Measurements from ENCODE around the gene GPATCH8. TPM values are rescaled to one million over a fixed set of nuclear protein-coding genes. Genes with fewer than 3 reads are reported as not detected.

GPATCH8 gene
- total RNA-seq, 5 donors from 2014 or later (not counting 1 experiment from before 2014, with no cell fraction given), result 68.1 to 86.0 (median 69.0) TPM

DNA sequence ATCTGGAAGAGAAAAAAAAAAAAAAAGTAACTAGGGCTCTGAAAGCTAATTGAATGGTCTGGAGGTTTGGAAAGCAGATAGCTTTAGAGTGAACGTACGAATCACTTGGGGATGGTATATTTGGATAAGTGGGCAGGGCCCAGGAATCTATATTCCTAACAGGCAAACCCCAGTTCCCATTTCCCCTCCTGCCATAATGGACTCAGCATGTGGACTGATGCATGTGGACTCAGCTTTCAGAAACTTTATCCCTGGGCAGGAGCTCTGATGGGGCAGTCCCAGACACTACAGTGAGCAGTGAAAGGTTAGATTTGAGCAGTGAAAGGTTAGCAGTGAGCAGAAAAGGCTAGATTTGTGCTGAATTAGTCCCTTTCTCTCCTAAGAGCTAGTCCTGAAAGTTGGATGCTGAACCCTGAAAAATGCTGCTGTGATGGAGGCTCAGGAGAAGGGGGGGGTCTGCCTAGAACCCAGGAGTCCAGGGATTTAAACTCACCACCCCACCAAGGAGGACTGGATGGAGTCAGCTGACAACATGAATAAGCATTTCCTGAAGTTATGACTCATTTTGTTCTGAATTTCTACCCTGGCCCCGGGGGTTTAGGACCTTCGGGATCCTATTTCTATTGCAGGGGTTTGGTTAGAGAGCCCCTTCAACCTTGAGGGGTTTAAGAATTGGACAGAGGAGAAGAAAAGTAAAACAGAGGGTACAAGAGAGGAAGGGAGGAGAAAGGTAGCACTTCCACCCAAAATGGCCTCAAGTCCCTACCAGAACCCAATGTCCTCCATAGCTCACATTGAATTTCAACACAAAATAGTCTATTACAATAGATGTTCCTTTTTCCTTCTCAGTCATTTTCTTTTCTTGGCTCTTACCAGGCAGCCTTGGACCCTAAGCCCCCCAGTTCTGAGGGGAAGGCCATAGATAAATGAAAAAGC lies 43.7 kb upstream of the GPATCH8 start:
- Histone ChIP-seq H3K27me3 (replicated peaks in 1 of 2; ENCODE audit: control insufficient read depth in 2 of 2, extremely low read depth in 1 of 2, insufficient read depth in 2 of 2, low read length in 1 of 2) (peaks cover 0 to 52% of the 10 kb centered on the region in 2 experiments), H3K4me3 (ENCODE audit: control insufficient read depth in 1 of 2, extremely low read depth in 1 of 2, low read length in 1 of 2) (no peak overlapping the region), H3K27ac (ENCODE audit: low read length) (no peak overlapping the region), H3K9me3 (no peaks in the 10 kb centered on the region), H3K4me1 (ENCODE audit: control insufficient read depth in 1 of 2, extremely low read depth in 1 of 2, insufficient read depth in 2 of 2, low read length in 2 of 2) (no peaks in the 10 kb centered on the region), H3K36me3 (ENCODE audit: control insufficient read depth in 2 of 2, extremely low read depth in 1 of 2, insufficient read depth in 1 of 2, low read length in 1 of 2) (no peaks in the 10 kb centered on the region)
- H3K36me3 Mint-ChIP-seq, result no peaks in the 10 kb centered on the region
- H3K27me3 Mint-ChIP-seq, result peaks cover 41 to 51% of the 10 kb centered on the region in 2 donors
- H3K27ac Mint-ChIP-seq, result no peak overlapping the region
- no peaks in the 10 kb centered on the region for H3K9me3 Mint-ChIP-seq
- DNase-seq (no peak), ATAC-seq (replicated peaks in 1 of 4) (no peak)
- CTCF ChIA-PET, result no interaction called here
- no peak overlapping the region for H3K4me3 Mint-ChIP-seq
- no peaks in the 10 kb centered on the region for H3K4me1 Mint-ChIP-seq
- 17% methylated on average over 2 of the region's 4 CpGs for WGBS (ENCODE audit: insufficient coverage)
- POLR2A ChIA-PET, result interaction anchor here (0.6 kb wide), 2 partner anchors 100 to 384 kb away, joined by 3 to 5 read pairs; no protein-coding TSS in a partner anchor

DNA sequence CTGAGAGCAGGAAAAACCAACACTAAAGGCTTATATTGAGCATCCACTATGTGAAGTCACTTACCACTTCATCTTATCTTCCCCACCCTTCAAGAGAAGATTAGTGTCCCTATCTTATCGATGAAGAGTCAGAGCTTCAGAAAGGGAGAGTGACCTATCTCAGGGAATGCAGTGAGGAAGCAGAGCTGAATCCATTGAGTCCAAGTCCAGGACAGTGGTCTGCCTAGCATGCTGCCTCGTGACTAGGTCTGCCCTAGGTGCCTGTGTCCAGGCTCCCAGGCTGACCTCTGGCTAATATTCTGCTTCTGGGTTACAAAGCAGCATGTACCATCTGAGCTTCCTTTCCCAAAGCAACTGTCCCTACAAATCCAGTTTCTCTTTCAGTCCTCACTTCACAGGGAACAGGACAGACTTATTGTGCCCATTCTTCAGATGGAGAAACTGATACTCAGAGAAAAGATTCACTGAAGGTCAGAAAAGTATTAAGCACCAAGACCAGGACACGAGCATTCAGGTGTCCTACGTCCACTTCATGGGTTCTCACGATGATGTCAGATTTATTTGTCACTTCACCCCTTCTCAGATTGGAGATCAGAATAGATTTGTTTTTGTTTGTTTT lies 40.8 kb upstream of the GPATCH8 start:
- H3K4me1 Mint-ChIP-seq, result no peaks in the 10 kb centered on the region
- no peaks in the 10 kb centered on the region for H3K4me1 ChIP-seq (ENCODE audit: control insufficient read depth in 1 of 2, extremely low read depth in 1 of 2, insufficient read depth in 2 of 2, low read length in 2 of 2)
- no peak overlapping the region for H3K4me3 ChIP-seq (ENCODE audit: control insufficient read depth in 1 of 2, extremely low read depth in 1 of 2, low read length in 1 of 2)
- 72% methylated on average over 4 of the region's 5 CpGs for WGBS (ENCODE audit: insufficient coverage)
- no peak overlapping the region for H3K27ac Mint-ChIP-seq
- ChIA-PET POLR2A (interaction anchor here in 1 of 2 donors (0.5 kb wide), 1 partner anchor 13 kb away, joined by 4 read pairs; no protein-coding TSS in a partner anchor), CTCF (no interaction called here)
- no peaks in the 10 kb centered on the region for H3K36me3 Mint-ChIP-seq
- H3K4me3 Mint-ChIP-seq, result no peak overlapping the region
- DNase-seq (no peak), ATAC-seq (replicated peaks in 1 of 4) (no peak)
- peaks cover 0 to 67% of the 10 kb centered on the region in 2 experiments for H3K27me3 ChIP-seq (replicated peaks in 1 of 2; ENCODE audit: control insufficient read depth in 2 of 2, extremely low read depth in 1 of 2, insufficient read depth in 2 of 2, low read length in 1 of 2)
- H3K9me3 Mint-ChIP-seq, result no peaks in the 10 kb centered on the region
- H3K27ac ChIP-seq (ENCODE audit: low read length), result no peak overlapping the region
- no peaks in the 10 kb centered on the region for H3K36me3 ChIP-seq (ENCODE audit: control insufficient read depth in 2 of 2, extremely low read depth in 1 of 2, insufficient read depth in 1 of 2, low read length in 1 of 2)
- peaks cover 39 to 52% of the 10 kb centered on the region in 2 donors for H3K27me3 Mint-ChIP-seq
- H3K9me3 ChIP-seq, result no peaks in the 10 kb centered on the region

DNA sequence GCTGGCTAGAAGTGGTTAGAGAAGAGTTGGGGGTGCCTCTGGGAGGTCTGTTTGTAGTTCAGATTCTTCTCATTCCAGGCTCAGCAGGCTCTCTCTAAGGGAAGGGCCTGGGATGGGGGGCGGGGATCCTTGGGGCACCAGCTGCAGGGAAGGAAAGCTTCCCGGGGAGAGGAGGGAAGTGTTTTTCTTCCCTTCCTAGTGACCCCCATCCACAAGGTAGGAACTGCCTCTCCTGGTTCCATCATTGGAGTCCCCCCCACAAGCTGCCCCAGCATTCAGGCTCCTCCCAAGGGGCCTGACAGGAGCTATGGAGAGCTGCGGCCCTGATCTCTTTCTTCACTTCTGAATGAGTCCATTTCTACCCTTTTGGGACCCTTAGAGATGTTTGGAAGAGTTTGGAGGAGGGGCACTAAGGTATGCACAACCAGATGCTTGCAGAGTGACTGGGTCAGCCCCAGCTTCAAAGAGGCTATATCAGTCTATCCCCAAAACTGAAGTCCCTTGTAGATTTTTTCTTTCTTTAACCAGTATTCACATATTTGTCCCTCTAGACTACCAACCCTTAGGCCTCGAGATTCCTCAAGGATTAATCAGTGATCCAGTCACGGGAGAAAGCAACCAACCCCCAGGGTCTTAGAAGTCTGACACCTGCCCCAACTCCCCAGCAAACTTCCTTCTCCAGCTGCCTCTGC lies 40.2 kb upstream of the GPATCH8 start:
- Histone ChIP-seq H3K9me3 (no peaks in the 10 kb centered on the region), H3K27me3 (replicated peaks in 1 of 2; ENCODE audit: control insufficient read depth in 2 of 2, extremely low read depth in 1 of 2, insufficient read depth in 2 of 2, low read length in 1 of 2) (peaks cover 0 to 66% of the 10 kb centered on the region in 2 experiments), H3K27ac (ENCODE audit: low read length) (no peak overlapping the region), H3K4me3 (ENCODE audit: control insufficient read depth in 1 of 2, extremely low read depth in 1 of 2, low read length in 1 of 2) (no peak overlapping the region), H3K4me1 (ENCODE audit: control insufficient read depth in 1 of 2, extremely low read depth in 1 of 2, insufficient read depth in 2 of 2, low read length in 2 of 2) (no peaks in the 10 kb centered on the region), H3K36me3 (ENCODE audit: control insufficient read depth in 2 of 2, extremely low read depth in 1 of 2, insufficient read depth in 1 of 2, low read length in 1 of 2) (no peaks in the 10 kb centered on the region)
- Mint-ChIP-seq H3K27ac (no peak overlapping the region), H3K36me3 (no peaks in the 10 kb centered on the region), H3K4me3 (no peak overlapping the region), H3K9me3 (no peaks in the 10 kb centered on the region), H3K4me1 (no peaks in the 10 kb centered on the region), H3K27me3 (peaks cover 36 to 52% of the 10 kb centered on the region in 2 donors)
- ChIA-PET CTCF (no interaction called here), POLR2A (no interaction called here)
- ATAC-seq (replicated peaks in 1 of 4), result no peak
- DNase-seq, result no peak
- WGBS (ENCODE audit: insufficient coverage), result 63% methylated on average over 2 of the region's 5 CpGs

DNA sequence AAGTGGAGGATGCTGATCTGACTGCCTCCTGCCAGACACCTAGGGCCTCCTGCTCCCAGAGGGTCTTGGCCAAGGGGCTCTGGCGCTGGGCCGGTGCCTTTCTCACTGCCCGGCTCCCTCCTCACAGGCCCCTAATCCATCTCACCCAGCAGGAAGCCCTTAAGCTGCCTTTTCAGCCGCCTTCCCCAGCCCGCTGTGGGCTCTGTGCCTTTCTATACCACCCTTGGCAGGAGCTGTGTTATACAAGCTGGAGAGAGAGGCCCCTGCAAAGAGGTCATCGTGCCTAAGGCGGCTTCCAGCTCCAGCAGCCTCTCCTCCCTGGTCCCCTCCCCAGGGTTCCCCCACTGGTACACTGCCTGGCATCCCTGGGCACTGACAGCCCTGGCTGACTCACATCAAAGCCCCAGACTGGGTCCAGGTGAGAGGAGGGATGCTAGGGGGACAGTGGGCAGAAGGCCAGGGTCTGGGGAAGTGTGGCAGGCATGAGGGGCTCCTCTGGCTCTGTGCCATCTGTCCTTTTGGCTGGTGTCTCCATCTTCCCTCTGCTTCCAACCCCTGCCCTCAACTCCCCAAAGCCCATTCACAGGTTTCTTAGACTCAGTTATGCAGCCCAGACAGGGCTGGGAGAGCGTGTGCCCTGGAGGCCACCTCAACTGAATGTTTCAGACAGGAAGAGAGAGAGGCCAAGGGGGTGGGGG lies 38.8 kb upstream of the GPATCH8 start:
- H3K9me3 ChIP-seq, result no peaks in the 10 kb centered on the region
- no peak for DNase-seq
- no peak for ATAC-seq (replicated peaks in 1 of 4)
- H3K4me1 ChIP-seq (ENCODE audit: control insufficient read depth in 1 of 2, extremely low read depth in 1 of 2, insufficient read depth in 2 of 2, low read length in 2 of 2), result no peaks in the 10 kb centered on the region
- peaks cover 0 to 58% of the 10 kb centered on the region in 2 experiments for H3K27me3 ChIP-seq (replicated peaks in 1 of 2; ENCODE audit: control insufficient read depth in 2 of 2, extremely low read depth in 1 of 2, insufficient read depth in 2 of 2, low read length in 1 of 2)
- CTCF ChIA-PET, result no interaction called here
- H3K4me3 Mint-ChIP-seq, result no peak overlapping the region
- H3K27me3 Mint-ChIP-seq, result peaks cover 36 to 48% of the 10 kb centered on the region in 2 donors
- POLR2A ChIA-PET, result interaction anchor here in 1 of 2 donors (0.7 kb wide), 1 partner anchor 1319 kb away, joined by 3 read pairs; no protein-coding TSS in a partner anchor
- H3K4me1 Mint-ChIP-seq, result no peaks in the 10 kb centered on the region
- H3K36me3 Mint-ChIP-seq, result no peaks in the 10 kb centered on the region
- no peak overlapping the region for H3K27ac ChIP-seq (ENCODE audit: low read length)
- WGBS (ENCODE audit: insufficient coverage), result 95% methylated on average over 4 of the region's 8 CpGs
- no peak overlapping the region for H3K27ac Mint-ChIP-seq
- H3K36me3 ChIP-seq (ENCODE audit: control insufficient read depth in 2 of 2, extremely low read depth in 1 of 2, insufficient read depth in 1 of 2, low read length in 1 of 2), result no peaks in the 10 kb centered on the region
- H3K9me3 Mint-ChIP-seq, result no peaks in the 10 kb centered on the region
- H3K4me3 ChIP-seq (ENCODE audit: control insufficient read depth in 1 of 2, extremely low read depth in 1 of 2, low read length in 1 of 2), result no peak overlapping the region

DNA sequence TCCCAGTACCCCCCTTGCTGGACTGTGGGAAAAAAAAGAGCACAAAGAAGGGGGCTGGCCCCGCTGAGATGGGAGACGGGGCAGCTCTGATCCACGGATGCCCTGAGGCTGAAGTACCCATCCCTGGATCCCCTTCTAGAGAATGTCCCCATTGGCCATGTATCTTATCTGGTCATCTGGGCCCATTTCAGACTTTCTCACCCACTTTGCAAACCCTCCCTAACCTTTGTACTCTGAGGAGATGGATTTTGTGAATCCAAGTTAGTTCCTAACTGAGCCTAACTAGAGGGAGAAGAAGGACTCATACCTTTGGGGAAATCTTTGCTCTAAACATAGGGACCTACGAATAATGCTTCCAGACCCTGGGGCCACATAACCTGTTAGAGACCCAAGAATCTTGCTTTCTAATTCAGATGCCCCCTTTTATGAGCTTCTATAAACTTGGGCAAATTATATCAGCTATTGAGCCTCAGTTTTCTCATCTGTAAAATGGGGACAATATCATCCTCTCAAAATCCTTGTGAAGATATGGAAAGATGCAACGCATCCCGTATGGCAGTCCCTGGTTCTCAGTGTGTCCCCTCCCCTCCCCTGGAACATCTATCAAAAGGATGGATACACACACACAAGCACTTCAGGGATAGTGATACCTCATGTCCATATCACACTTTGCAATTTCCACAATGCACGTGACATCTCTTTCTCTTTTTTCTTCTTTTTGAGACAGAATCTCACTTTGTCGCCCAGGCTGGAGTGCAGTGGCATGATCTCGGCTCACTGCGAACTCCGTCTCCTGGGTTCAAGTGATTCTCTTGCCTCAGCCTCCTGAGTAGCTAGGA lies 37.3 kb upstream of the GPATCH8 start:
- H3K36me3 Mint-ChIP-seq, result no peaks in the 10 kb centered on the region
- no peak for ATAC-seq (replicated peaks in 1 of 4)
- DNase-seq, result no peak
- H3K4me3 Mint-ChIP-seq, result no peak overlapping the region
- H3K4me1 ChIP-seq (ENCODE audit: control insufficient read depth in 1 of 2, extremely low read depth in 1 of 2, insufficient read depth in 2 of 2, low read length in 2 of 2), result no peaks in the 10 kb centered on the region
- no peaks in the 10 kb centered on the region for H3K36me3 ChIP-seq (ENCODE audit: control insufficient read depth in 2 of 2, extremely low read depth in 1 of 2, insufficient read depth in 1 of 2, low read length in 1 of 2)
- no peak overlapping the region for H3K4me3 ChIP-seq (ENCODE audit: control insufficient read depth in 1 of 2, extremely low read depth in 1 of 2, low read length in 1 of 2)
- ChIA-PET CTCF (interaction anchor here in 1 of 2 donors (0.6 kb wide), 1 partner anchor 1907 kb away, joined by 8 read pairs; no protein-coding TSS in a partner anchor), POLR2A (no interaction called here)
- H3K27ac Mint-ChIP-seq, result no peak overlapping the region
- peaks cover 0 to 47% of the 10 kb centered on the region in 2 experiments for H3K27me3 ChIP-seq (replicated peaks in 1 of 2; ENCODE audit: control insufficient read depth in 2 of 2, extremely low read depth in 1 of 2, insufficient read depth in 2 of 2, low read length in 1 of 2)
- no peaks in the 10 kb centered on the region for H3K9me3 Mint-ChIP-seq
- H3K27ac ChIP-seq (ENCODE audit: low read length), result no peak overlapping the region
- peaks cover 30 to 34% of the 10 kb centered on the region in 2 donors for H3K27me3 Mint-ChIP-seq
- WGBS (ENCODE audit: insufficient coverage), result 81% methylated on average over 3 of the region's 11 CpGs
- H3K9me3 ChIP-seq, result no peaks in the 10 kb centered on the region
- no peaks in the 10 kb centered on the region for H3K4me1 Mint-ChIP-seq
